Measurements from ENCODE around the gene SPSB4. TPM values are rescaled to one million over a fixed set of nuclear protein-coding genes. Genes with fewer than 3 reads are reported as not detected.

Gene SPSB4
- total and polyA plus RNA-seq, 10 of the 15 experiments (the other 5 are each of a cell fraction or from before 2014, with no cell fraction given) = not detected

GRCh38 chr3:141127344-141128125, 76.4 kb downstream of the SPSB4 start (continued):
- TF ChIP-seq, protein P1, sequence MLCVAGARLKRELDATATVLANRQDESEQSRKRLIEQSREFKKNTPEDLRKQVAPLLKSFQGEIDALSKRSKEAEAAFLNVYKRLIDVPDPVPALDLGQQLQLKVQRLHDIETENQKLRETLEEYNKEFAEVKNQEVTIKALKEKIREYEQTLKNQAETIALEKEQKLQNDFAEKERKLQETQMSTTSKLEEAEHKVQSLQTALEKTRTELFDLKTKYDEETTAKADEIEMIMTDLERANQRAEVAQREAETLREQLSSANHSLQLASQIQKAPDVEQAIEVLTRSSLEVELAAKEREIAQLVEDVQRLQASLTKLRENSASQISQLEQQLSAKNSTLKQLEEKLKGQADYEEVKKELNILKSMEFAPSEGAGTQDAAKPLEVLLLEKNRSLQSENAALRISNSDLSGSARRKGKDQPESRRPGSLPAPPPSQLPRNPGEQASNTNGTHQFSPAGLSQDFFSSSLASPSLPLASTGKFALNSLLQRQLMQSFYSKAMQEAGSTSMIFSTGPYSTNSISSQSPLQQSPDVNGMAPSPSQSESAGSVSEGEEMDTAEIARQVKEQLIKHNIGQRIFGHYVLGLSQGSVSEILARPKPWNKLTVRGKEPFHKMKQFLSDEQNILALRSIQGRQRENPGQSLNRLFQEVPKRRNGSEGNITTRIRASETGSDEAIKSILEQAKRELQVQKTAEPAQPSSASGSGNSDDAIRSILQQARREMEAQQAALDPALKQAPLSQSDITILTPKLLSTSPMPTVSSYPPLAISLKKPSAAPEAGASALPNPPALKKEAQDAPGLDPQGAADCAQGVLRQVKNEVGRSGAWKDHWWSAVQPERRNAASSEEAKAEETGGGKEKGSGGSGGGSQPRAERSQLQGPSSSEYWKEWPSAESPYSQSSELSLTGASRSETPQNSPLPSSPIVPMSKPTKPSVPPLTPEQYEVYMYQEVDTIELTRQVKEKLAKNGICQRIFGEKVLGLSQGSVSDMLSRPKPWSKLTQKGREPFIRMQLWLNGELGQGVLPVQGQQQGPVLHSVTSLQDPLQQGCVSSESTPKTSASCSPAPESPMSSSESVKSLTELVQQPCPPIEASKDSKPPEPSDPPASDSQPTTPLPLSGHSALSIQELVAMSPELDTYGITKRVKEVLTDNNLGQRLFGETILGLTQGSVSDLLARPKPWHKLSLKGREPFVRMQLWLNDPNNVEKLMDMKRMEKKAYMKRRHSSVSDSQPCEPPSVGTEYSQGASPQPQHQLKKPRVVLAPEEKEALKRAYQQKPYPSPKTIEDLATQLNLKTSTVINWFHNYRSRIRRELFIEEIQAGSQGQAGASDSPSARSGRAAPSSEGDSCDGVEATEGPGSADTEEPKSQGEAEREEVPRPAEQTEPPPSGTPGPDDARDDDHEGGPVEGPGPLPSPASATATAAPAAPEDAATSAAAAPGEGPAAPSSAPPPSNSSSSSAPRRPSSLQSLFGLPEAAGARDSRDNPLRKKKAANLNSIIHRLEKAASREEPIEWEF (IDR thresholded peaks at IDR 0.05; ENCODE audit: insufficient replicate concordance, low read depth, low read length) = no peak
- TF ChIP-seq ZBED1 (IDR thresholded peaks at IDR 0.05; ENCODE audit: borderline replicate concordance) (no peak), BMI1 (IDR thresholded peaks at IDR 0.05; ENCODE audit: borderline replicate concordance) (no peak)

GRCh38 chr3:141128126-141128777, 77.1 kb downstream of the SPSB4 start:
- ChIA-PET RAD21 (ENCODE audit: unreplicated experiment) (no interaction called here), CTCF (no interaction called here), POLR2A (no interaction called here), SMC1A (ENCODE audit: uncharacterized antibody, unreplicated experiment) (interaction anchor here (1.3 kb wide), 1 partner anchor 9 kb away, joined by 3 read pairs; no protein-coding TSS in a partner anchor)
- in situ Hi-C loops (cut with MboI) = no loop called here
- Histone ChIP-seq H4K20me1 (ENCODE audit: control insufficient read depth, insufficient read depth) (no peaks in the 10 kb centered on the region), H3K27me3 (replicated peaks in 1 of 2; ENCODE audit: control insufficient read depth in 2 of 2, insufficient read depth in 2 of 2, low read length in 1 of 2) (no peaks in the 10 kb centered on the region), H3K79me2 (ENCODE audit: control insufficient read depth, insufficient read depth, low read length) (no peaks in the 10 kb centered on the region), H3K9ac (ENCODE audit: control insufficient read depth, insufficient read depth, low read length) (no peak overlapping the region), H3K27ac (ENCODE audit: control insufficient read depth, insufficient read depth) (no peak overlapping the region), H3K36me3 (ENCODE audit: control insufficient read depth in 2 of 2, insufficient read depth in 2 of 2, low read length in 1 of 2) (no peaks in the 10 kb centered on the region), H2AFZ (ENCODE audit: control insufficient read depth, low read depth, low read length) (no peak overlapping the region), H3K9me3 (replicated peaks; ENCODE audit: control insufficient read depth, insufficient read depth, low read length) (no peaks in the 10 kb centered on the region), H3K4me1 (ENCODE audit: control insufficient read depth, insufficient read depth, low read length) (no peaks in the 10 kb centered on the region), H3K4me2 (ENCODE audit: control insufficient read depth, insufficient read depth) (no peak overlapping the region), H3K4me3 (no peak overlapping the region)
- 13% methylated on average over 5 of the region's 5 CpGs for WGBS (ENCODE audit: insufficient coverage, insufficient replicate concordance, low lambda C conversion rate, missing lambda C conversion rate)
- DNase-seq (ENCODE audit: low read depth, low spot score) = no peak
- no TSS peak for BruUV-seq (replicated peaks)
- no peak for ATAC-seq
- FAIRE-seq = no peak
- intact Hi-C loops (cut with micrococcal nuclease; ENCODE audit: unreplicated experiment) = no loop called here
- TF ChIP-seq WRNIP1 (IDR thresholded peaks at IDR 0.05; ENCODE audit: borderline replicate concordance, low read depth, low read length) = no peak
- no peak for TF ChIP-seq PML (IDR thresholded peaks at IDR 0.05; ENCODE audit: low read length)
- no peak for TF ChIP-seq ZNF24 (IDR thresholded peaks at IDR 0.05)
- no peak for TF ChIP-seq RBBP5 (conservative IDR thresholded peaks at IDR 0.05)
- TF ChIP-seq NFXL1 (IDR thresholded peaks at IDR 0.05; ENCODE audit: borderline replicate concordance) = no peak
- TF ChIP-seq SMARCA5 (IDR thresholded peaks at IDR 0.05) = no peak
- TF ChIP-seq TAF1 (IDR thresholded peaks at IDR 0.05; ENCODE audit: borderline replicate concordance, low read depth, low read length) = no peak
- no peak for TF ChIP-seq MEF2A (IDR thresholded peaks at IDR 0.05; ENCODE audit: insufficient read depth, low read depth, low read length)
- no peak for TF ChIP-seq FOXM1 (IDR thresholded peaks at IDR 0.05; ENCODE audit: low read depth, low read length)
- no peak for TF ChIP-seq PAX5 (IDR thresholded peaks at IDR 0.05; ENCODE audit: borderline replicate concordance, low read depth, low read length)
- TF ChIP-seq ZBTB4 (CRISPR knock-in tag; IDR thresholded peaks at IDR 0.05) = no peak

Measured in GM12878 (cell line).